ENCODE measurements around the gene SUFU. TPM values are rescaled to one million over a fixed set of nuclear protein-coding genes. Genes with fewer than 3 reads are reported as not detected.

Gene SUFU
- total and polyA plus RNA-seq, 2 of the 13 experiments (the other 11 are each of a cell fraction or from before 2014, with no cell fraction given): 2.9 to 5.5 TPM

DNA sequence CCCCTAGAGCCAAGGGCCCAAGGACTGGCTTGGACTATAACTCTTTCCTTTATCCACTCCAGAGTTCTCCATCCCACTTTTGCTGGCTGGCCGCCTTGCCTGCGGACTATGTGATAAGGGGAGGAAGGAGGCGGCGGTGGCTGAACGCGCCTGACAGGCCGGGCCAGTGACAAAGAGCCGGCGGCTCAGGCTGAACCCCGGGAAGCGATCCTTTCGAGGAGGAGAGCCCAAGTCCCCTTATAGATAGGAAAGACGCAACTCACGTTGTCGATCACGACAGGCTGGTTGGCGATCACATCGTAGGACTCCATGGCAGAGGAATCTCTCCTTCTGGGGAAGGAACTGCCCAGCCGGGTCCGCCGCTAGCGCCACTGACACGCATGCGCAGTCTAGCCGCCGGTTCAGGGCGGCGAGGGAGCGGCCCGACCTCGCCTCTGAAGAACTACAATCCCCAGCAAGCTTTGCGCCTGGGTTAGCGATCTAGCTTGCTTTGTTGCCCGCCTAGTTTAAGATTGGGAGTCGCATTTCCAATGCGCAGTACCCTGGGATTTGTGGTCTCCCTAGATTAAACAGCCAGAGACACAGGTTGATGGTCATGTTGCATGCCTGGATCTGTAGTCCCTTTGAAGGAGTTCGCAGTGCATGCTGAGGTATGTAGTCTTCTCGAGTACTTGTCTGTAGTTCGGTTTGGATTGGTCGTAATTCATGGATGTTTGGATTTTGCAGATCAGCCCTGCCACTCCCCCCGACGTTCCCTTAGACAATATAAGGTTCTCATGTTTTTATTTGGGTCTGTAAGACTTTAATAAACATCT lies 1.2 kb upstream of the SUFU start, which contains the start of gene ACTR1A (continued):
- TF ChIP-seq, protein P1, sequence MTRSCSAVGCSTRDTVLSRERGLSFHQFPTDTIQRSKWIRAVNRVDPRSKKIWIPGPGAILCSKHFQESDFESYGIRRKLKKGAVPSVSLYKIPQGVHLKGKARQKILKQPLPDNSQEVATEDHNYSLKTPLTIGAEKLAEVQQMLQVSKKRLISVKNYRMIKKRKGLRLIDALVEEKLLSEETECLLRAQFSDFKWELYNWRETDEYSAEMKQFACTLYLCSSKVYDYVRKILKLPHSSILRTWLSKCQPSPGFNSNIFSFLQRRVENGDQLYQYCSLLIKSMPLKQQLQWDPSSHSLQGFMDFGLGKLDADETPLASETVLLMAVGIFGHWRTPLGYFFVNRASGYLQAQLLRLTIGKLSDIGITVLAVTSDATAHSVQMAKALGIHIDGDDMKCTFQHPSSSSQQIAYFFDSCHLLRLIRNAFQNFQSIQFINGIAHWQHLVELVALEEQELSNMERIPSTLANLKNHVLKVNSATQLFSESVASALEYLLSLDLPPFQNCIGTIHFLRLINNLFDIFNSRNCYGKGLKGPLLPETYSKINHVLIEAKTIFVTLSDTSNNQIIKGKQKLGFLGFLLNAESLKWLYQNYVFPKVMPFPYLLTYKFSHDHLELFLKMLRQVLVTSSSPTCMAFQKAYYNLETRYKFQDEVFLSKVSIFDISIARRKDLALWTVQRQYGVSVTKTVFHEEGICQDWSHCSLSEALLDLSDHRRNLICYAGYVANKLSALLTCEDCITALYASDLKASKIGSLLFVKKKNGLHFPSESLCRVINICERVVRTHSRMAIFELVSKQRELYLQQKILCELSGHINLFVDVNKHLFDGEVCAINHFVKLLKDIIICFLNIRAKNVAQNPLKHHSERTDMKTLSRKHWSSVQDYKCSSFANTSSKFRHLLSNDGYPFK (CRISPR knock-in tag; IDR thresholded peaks at IDR 0.05; ENCODE audit: borderline replicate concordance): peak; percentile 75; the same call in 1 of the 2 replicates
- peak; percentile 45; the same call in 1 of the 2 replicates for TF ChIP-seq ZNF782 (CRISPR knock-in tag; IDR thresholded peaks at IDR 0.05; ENCODE audit: borderline replicate concordance)
- TF ChIP-seq KDM4B (CRISPR knock-in tag; IDR thresholded peaks at IDR 0.05): no peak; the same call in none of the 2 replicates
- TF ChIP-seq, protein P2, sequence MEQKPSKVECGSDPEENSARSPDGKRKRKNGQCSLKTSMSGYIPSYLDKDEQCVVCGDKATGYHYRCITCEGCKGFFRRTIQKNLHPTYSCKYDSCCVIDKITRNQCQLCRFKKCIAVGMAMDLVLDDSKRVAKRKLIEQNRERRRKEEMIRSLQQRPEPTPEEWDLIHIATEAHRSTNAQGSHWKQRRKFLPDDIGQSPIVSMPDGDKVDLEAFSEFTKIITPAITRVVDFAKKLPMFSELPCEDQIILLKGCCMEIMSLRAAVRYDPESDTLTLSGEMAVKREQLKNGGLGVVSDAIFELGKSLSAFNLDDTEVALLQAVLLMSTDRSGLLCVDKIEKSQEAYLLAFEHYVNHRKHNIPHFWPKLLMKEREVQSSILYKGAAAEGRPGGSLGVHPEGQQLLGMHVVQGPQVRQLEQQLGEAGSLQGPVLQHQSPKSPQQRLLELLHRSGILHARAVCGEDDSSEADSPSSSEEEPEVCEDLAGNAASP (CRISPR knock-in tag; IDR thresholded peaks at IDR 0.05; ENCODE audit: borderline replicate concordance): no peak
- TF ChIP-seq CHD4 (IDR thresholded peaks at IDR 0.05; ENCODE audit: borderline replicate concordance, low read length): no peak
- 0 out of 4 replicates have a peak, but pooled peaks of 1 of the 2 experiments have one; percentile 6 for TF ChIP-seq EP300 (IDR thresholded peaks at IDR 0.05; ENCODE audit: low read depth in 2 of 2, low read length in 2 of 2)
- no peak for TF ChIP-seq EP300 (CRISPR knock-in tag; IDR thresholded peaks at IDR 0.05; ENCODE audit: borderline replicate concordance)
- TF ChIP-seq, protein P3, sequence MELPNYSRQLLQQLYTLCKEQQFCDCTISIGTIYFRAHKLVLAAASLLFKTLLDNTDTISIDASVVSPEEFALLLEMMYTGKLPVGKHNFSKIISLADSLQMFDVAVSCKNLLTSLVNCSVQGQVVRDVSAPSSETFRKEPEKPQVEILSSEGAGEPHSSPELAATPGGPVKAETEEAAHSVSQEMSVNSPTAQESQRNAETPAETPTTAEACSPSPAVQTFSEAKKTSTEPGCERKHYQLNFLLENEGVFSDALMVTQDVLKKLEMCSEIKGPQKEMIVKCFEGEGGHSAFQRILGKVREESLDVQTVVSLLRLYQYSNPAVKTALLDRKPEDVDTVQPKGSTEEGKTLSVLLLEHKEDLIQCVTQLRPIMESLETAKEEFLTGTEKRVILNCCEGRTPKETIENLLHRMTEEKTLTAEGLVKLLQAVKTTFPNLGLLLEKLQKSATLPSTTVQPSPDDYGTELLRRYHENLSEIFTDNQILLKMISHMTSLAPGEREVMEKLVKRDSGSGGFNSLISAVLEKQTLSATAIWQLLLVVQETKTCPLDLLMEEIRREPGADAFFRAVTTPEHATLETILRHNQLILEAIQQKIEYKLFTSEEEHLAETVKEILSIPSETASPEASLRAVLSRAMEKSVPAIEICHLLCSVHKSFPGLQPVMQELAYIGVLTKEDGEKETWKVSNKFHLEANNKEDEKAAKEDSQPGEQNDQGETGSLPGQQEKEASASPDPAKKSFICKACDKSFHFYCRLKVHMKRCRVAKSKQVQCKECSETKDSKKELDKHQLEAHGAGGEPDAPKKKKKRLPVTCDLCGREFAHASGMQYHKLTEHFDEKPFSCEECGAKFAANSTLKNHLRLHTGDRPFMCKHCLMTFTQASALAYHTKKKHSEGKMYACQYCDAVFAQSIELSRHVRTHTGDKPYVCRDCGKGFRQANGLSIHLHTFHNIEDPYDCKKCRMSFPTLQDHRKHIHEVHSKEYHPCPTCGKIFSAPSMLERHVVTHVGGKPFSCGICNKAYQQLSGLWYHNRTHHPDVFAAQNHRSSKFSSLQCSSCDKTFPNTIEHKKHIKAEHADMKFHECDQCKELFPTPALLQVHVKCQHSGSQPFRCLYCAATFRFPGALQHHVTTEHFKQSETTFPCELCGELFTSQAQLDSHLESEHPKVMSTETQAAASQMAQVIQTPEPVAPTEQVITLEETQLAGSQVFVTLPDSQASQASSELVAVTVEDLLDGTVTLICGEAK (IDR thresholded peaks at IDR 0.05): no peak
- TF ChIP-seq, protein P3 (CRISPR knock-in tag; IDR thresholded peaks at IDR 0.05): peak; percentile 55; the same call in 1 of the 2 replicates
- peak; percentile 52; the same call in 1 of the 2 replicates for TF ChIP-seq PHF20 (CRISPR knock-in tag; IDR thresholded peaks at IDR 0.05)
- TF ChIP-seq, protein P4, sequence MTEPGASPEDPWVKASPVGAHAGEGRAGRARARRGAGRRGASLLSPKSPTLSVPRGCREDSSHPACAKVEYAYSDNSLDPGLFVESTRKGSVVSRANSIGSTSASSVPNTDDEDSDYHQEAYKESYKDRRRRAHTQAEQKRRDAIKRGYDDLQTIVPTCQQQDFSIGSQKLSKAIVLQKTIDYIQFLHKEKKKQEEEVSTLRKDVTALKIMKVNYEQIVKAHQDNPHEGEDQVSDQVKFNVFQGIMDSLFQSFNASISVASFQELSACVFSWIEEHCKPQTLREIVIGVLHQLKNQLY (CRISPR knock-in tag; IDR thresholded peaks at IDR 0.05): peak; percentile 9; the same call in 1 of the 2 replicates

All from HepG2 (cell line).